ENCODE measurements around the gene PHYHD1. TPM values are rescaled to one million over a fixed set of nuclear protein-coding genes. Genes with fewer than 3 reads are reported as not detected.
A peak's percentile ranks its signal among the peaks of the same experiment; 100 is the strongest.
"Not testable (repeated sequence)": the region's sequence is repeated elsewhere in the genome, so short reads cannot be mapped to it uniquely, and the experiment has no call there.

The PHYHD1 gene
- total RNA-seq, 1 donor from 2014 or later, result 20.3 TPM

DNA sequence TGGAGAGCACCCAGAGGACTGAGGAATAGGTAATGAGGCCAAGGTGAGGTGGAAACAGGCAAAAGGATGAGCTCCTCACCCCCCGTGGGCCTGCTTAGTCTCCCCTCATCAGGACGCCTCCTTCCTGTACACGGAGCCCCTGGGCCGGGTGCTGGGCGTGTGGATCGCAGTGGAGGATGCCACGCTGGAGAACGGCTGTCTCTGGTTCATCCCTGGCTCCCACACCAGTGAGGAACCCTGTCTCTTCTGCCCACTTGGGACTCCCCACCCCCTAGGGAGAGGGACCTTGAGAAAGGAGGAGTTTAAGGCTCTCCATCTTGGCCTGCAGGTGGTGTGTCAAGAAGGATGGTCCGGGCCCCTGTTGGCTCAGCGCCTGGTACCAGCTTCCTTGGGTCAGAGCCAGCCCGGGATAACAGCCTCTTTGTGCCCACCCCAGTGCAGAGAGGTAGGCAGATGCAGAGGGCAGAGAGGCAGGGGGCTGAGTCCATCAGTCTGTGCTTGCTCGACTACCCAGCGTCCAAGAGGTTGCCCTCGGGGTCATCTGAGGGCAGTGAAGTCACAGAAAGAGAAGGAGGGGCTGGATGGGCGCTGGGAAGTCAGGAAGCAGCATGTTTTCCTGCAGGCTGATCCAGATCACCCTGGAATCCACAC, 19.6 kb downstream of the PHYHD1 start:
- no peak for DNase-seq
- Histone ChIP-seq H3K9me3 (replicated peaks) (no peaks in the 10 kb centered on the region), H3K27me3 (ENCODE audit: low read depth) (no peaks in the 10 kb centered on the region), H3K4me3 (no peak overlapping the region), H3K36me3 (peaks cover 15% of the 10 kb centered on the region), H3K27ac (replicated peaks) (peak overlapping the region; percentile 63), H3K4me1 (peaks cover 48% of the 10 kb centered on the region)
- no peak for TF ChIP-seq CTCF (IDR thresholded peaks at IDR 0.05; ENCODE audit: borderline replicate concordance)
- intact Hi-C loops (cut with micrococcal nuclease), result no loop called here

GRCh38 chr9:128940946-128941755, 20.4 kb downstream of the PHYHD1 start:
- Histone ChIP-seq H3K27ac (replicated peaks) (peak overlapping the region; percentile 63), H3K4me1 (peaks cover 56% of the 10 kb centered on the region), H3K27me3 (ENCODE audit: low read depth) (no peaks in the 10 kb centered on the region), H3K9me3 (replicated peaks) (no peaks in the 10 kb centered on the region), H3K36me3 (peaks cover 21% of the 10 kb centered on the region), H3K4me3 (no peak overlapping the region)
- no peak for TF ChIP-seq CTCF (IDR thresholded peaks at IDR 0.05; ENCODE audit: borderline replicate concordance)
- no peak for DNase-seq
- intact Hi-C loops (cut with micrococcal nuclease), result no loop called here

DNA sequence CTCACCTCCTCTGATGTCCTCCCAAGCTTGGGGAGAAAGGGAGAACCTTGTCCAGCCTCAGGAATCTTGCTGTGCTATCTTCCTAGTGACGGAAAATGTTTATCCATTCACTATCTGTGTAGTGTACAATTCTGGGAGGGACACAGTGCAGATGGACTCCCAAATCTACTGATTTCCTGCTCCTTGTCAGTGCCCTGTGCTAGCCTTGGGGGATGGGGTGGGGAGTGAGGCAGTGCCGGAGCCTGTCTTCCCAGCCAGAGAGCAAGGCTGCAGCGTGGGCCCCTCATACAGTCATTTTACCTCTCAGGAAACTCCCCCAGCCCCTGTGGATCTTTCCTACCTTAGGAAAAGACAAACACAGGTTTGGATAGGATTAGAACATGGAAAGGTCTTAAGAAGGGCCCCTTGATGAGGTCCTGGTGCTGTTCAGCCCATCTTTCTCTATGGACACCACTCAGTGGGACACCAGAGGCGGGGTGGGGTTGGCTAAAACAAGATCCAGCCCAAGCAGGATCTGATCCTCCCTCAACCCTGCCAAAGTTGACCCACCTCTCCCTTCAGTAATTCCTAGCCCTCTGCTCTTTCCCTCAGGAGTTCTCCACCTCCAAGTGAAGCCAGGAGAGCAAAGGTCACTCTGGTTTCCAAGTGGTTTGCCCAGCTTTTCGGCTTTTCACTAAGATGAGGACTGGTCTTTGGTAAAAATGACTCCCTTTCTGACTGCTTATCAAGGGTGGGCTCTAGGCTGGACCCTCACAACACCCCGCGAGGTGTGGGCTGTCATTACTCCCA, 23.2 kb downstream of the PHYHD1 start:
- DNase-seq, result no peak
- intact Hi-C loops (cut with micrococcal nuclease), result no loop called here
- Histone ChIP-seq H3K36me3 (peaks cover 22% of the 10 kb centered on the region), H3K4me1 (peaks cover 83% of the 10 kb centered on the region), H3K4me3 (no peak overlapping the region), H3K27ac (replicated peaks) (peak overlapping the region; percentile 72), H3K27me3 (ENCODE audit: low read depth) (no peaks in the 10 kb centered on the region), H3K9me3 (replicated peaks) (no peaks in the 10 kb centered on the region)
- TF ChIP-seq CTCF (IDR thresholded peaks at IDR 0.05; ENCODE audit: borderline replicate concordance), result no peak

DNA sequence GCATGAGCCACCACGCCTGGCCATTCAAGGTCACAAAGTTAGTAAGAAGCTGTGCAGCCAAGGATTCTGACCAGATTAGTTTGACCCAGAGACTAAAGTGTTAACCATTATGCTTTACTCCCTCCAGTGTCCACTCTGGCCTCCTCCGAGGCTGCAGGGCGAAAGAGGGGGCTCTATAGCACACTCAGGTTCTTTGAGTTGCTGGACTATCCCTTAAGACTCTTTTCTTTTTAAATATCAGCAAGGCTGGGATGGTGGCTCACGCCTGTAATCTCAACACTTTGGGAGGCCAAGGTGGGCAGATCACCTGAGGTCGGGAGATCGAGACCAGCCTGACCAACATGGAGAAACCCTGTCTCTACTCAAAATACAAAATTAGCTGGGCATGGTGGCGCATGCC, 24.2 kb downstream of the PHYHD1 start:
- peaks cover 84% of the 10 kb centered on the region for H3K4me1 ChIP-seq
- H3K27ac ChIP-seq (replicated peaks); H3K9me3 ChIP-seq (replicated peaks); H3K27me3 ChIP-seq (ENCODE audit: low read depth); intact Hi-C loops (cut with micrococcal nuclease); DNase-seq; H3K4me3 ChIP-seq: not testable (repeated sequence)
- H3K36me3 ChIP-seq, result peaks cover 22% of the 10 kb centered on the region

DNA sequence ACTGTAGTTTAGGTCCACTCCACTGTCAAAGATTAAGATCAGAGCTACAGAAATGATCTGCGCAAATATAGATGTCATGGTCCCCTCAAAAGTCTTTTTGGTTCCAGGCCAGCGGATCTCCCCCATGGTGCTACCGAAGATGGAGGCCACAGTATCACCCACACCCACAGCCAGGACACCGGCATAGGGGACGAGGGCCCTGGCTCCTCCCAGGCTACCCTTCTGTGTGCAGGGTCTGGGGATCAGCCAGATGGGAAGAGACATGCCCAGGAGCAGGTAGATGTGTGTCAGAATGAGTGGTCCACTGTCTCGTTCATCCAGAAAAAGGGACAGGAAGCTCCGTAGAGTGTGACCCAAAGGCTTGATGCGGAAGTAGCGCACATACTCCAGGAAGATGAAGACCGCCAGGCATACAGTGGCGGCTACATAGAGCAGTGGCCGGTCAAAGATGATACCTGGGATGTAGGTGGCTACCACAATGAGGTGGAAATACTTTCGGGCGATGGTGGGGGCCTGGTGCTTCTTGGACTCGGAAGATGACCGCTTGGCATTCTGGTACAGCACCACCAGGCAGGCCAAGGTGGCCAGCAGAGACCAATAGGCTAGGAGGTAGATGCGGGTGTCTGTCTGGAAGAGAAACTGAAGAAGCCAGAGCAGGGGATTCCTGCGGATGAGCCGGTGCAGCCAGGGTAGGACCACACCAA, 25.2 kb downstream of the PHYHD1 start:
- intact Hi-C loops (cut with micrococcal nuclease), result no loop called here
- Histone ChIP-seq H3K9me3 (replicated peaks) (no peaks in the 10 kb centered on the region), H3K4me3 (peak overlapping the region; percentile 82), H3K27me3 (ENCODE audit: low read depth) (no peaks in the 10 kb centered on the region), H3K36me3 (peaks cover 31% of the 10 kb centered on the region), H3K4me1 (peaks cover 75% of the 10 kb centered on the region), H3K27ac (replicated peaks) (no peak overlapping the region)
- TF ChIP-seq CTCF (IDR thresholded peaks at IDR 0.05; ENCODE audit: borderline replicate concordance), result no peak
- DNase-seq, result no peak

Measured in left ventricle myocardium inferior (tissue), 1 donor.